ENCODE measurements around the gene OIT3. TPM values are rescaled to one million over a fixed set of nuclear protein-coding genes. Genes with fewer than 3 reads are reported as not detected.
A peak's percentile ranks its signal among the peaks of the same experiment; 100 is the strongest.

Gene OIT3
- total and polyA plus RNA-seq, 2 of the 4 experiments (the other 2 are of a cell fraction): not detected

GRCh38 chr10:72847681-72848080 is 45.9 kb upstream of the OIT3 start:
- Histone ChIP-seq H3K4me1 (ENCODE audit: control insufficient read depth, insufficient read depth, low read length) (peaks cover 4% of the 10 kb centered on the region; the same call in 1 of the 2 replicates), H3K9ac (ENCODE audit: low read depth, low read length) (no peak overlapping the region), H2AFZ (replicated peaks; ENCODE audit: low read length, poor library complexity) (no peak overlapping the region), H3K56ac (ENCODE audit: extremely low read depth, insufficient read depth, low read length) (no peak overlapping the region), H3K23ac (ENCODE audit: low read depth, low read length) (0 out of 2 replicates have a peak overlapping the region, but pooled peaks have one; percentile 10), H3K4me2 (ENCODE audit: low read depth, low read length) (no peak overlapping the region), H4K5ac (ENCODE audit: low read depth, low read length) (no peak overlapping the region), H2BK20ac (ENCODE audit: low read depth, low read length) (no peak overlapping the region), H3K36me3 (ENCODE audit: control insufficient read depth, insufficient read depth, low read length) (peaks cover 3% of the 10 kb centered on the region; the same call in 1 of the 2 replicates), H2BK15ac (ENCODE audit: low read depth, low read length) (no peak overlapping the region), H3K27ac (ENCODE audit: insufficient read depth, low read length) (no peak overlapping the region), H3K9me1 (ENCODE audit: insufficient read depth, low read length) (no peaks in the 10 kb centered on the region; the same call in 1 of the 2 replicates), H3K79me1 (ENCODE audit: low read depth in 1 of 2, low read length in 2 of 2) (peaks cover 14 to 30% of the 10 kb centered on the region in 2 experiments), H4K20me1 (ENCODE audit: insufficient read depth, low read length) (peaks cover 3% of the 10 kb centered on the region; the same call in 1 of the 2 replicates), H3K18ac (ENCODE audit: low read depth, low read length) (no peak overlapping the region), H3K4me3 (ENCODE audit: insufficient read depth, low read depth, low read length) (no peak overlapping the region), H3K4ac (ENCODE audit: low read depth, low read length) (no peak overlapping the region), H2AK9ac (replicated peaks; ENCODE audit: low read depth, low read length, poor library complexity) (no peak overlapping the region), H3K14ac (replicated peaks; ENCODE audit: low read depth, low read length) (0 out of 2 replicates have a peak overlapping the region, but pooled peaks have one; percentile 32), H3K27me3 (ENCODE audit: control insufficient read depth, insufficient read depth, low read length) (no peaks in the 10 kb centered on the region), H2BK120ac (ENCODE audit: low read depth, low read length) (no peak overlapping the region), H4K8ac (ENCODE audit: low read depth in 2 of 2, low read length in 2 of 2) (no peak overlapping the region), H3K9me3 (ENCODE audit: control insufficient read depth, insufficient read depth, low read length) (peaks cover 3% of the 10 kb centered on the region), H2AK5ac (ENCODE audit: low read depth, low read length) (no peak overlapping the region), H2BK5ac (ENCODE audit: low read depth, low read length, poor library complexity, severe bottlenecking) (no peak overlapping the region), H4K91ac (ENCODE audit: insufficient read depth, low read depth, low read length) (peak overlapping the region; percentile 3; the same call in 1 of the 2 replicates)
- DNase-seq: peak; percentile 28
- no CpG with 5 or more reads among the region's 2 CpGs for WGBS, 2 experiments (ENCODE audit: extremely low coverage in 2 of 2, insufficient read length in 1 of 2)
- TF ChIP-seq CTCF (conservative IDR thresholded peaks at IDR 0.05; ENCODE audit: low read depth, low read length) (no peak), RCOR1 (IDR thresholded peaks at IDR 0.05; ENCODE audit: insufficient replicate concordance, low read length) (no peak), RAD21 (IDR thresholded peaks at IDR 0.05; ENCODE audit: low read length) (no peak)
- dilution Hi-C loops (cut with HindIII; ENCODE audit: low sequenced_read_pairs, unreplicated experiment): no loop called here
- no TSS peak for BruUV-seq (replicated peaks)
- ATAC-seq (ENCODE audit: low read depth): no peak
- CTCF ChIA-PET: no interaction called here
- POLR2A ChIA-PET (ENCODE audit: unreplicated experiment): no interaction called here
- in situ Hi-C loops (cut with MboI; ENCODE audit: low sequenced_read_pairs): no loop called here
- intact Hi-C loops (cut with micrococcal nuclease): no loop called here
